Measurements from ENCODE around the gene PTPDC1.

- no peak for TF ChIP-seq POLR2A (IDR thresholded peaks at IDR 0.05; ENCODE audit: low read length)
- no peak for TF ChIP-seq GATA1 (IDR thresholded peaks at IDR 0.05; ENCODE audit: low read depth, low read length)
Observed at GRCh38 chr9:94039786-94040185, 44.5 kb upstream of the PTPDC1 start.
